ENCODE data around the gene TNFRSF8.

The TNFRSF8 gene

GRCh38 chr1:12162459-12163137 is 99.5 kb downstream of the TNFRSF8 start:
- DNase-seq = no peak

GRCh38 chr1:12163210-12163609 is 100.1 kb downstream of the TNFRSF8 start:
- DNase-seq = no peak

GRCh38 chr1:12164210-12164609 is 101.1 kb downstream of the TNFRSF8 start:
- no peak for DNase-seq

GRCh38 chr1:12165342-12165741 is 102.2 kb downstream of the TNFRSF8 start:
- no peak for DNase-seq

- DNase-seq = peak; percentile 76
Observed at GRCh38 chr1:12166834-12167492, 103.9 kb downstream of the TNFRSF8 start, which contains the start of gene TNFRSF1B. Gene TNFRSF1B (plus strand): TSS chr1:12166991. CDS start chr1:12167092, 101 bp downstream.

GRCh38 chr1:12167493-12168429 is 104.7 kb downstream of the TNFRSF8 start:
- no peak for DNase-seq

GRCh38 chr1:12168451-12169160 is 105.5 kb downstream of the TNFRSF8 start:
- no peak for DNase-seq

GRCh38 chr1:12169442-12170135 is 106.5 kb downstream of the TNFRSF8 start:
- DNase-seq = no peak

GRCh38 chr1:12170263-12170671 is 107.2 kb downstream of the TNFRSF8 start:
- no peak for DNase-seq

- peak; percentile 76 for DNase-seq
Observed at GRCh38 chr1:12171206-12172041, 108.3 kb downstream of the TNFRSF8 start.

GRCh38 chr1:12172042-12172851 is 109.1 kb downstream of the TNFRSF8 start:
- DNase-seq = peak; percentile 59

GRCh38 chr1:12173041-12173509 is 110.0 kb downstream of the TNFRSF8 start:
- DNase-seq = no peak

- peak; percentile 96 for DNase-seq
Observed at GRCh38 chr1:12173631-12174121, 110.6 kb downstream of the TNFRSF8 start.

GRCh38 chr1:12174924-12175810 is 112.1 kb downstream of the TNFRSF8 start:
- no peak for DNase-seq

- DNase-seq = no peak
Observed at GRCh38 chr1:12176298-12177118, 113.4 kb downstream of the TNFRSF8 start.

GRCh38 chr1:12177156-12177998 is 114.3 kb downstream of the TNFRSF8 start:
- DNase-seq = no peak

- DNase-seq = peak; percentile 85
Observed at GRCh38 chr1:12177999-12178441, 114.9 kb downstream of the TNFRSF8 start.

All from CD4-positive, alpha-beta T cell treated with Interleukin-21 for 1 hour (primary cell).